Left lung (tissue), 10 donors: Measurements from ENCODE around the gene WDR46. TPM values are rescaled to one million over a fixed set of nuclear protein-coding genes. Genes with fewer than 3 reads are reported as not detected.
"Not testable (repeated sequence)": the region's sequence is repeated elsewhere in the genome, so short reads cannot be mapped to it uniquely, and the experiment has no call there.

Experiments
- ATAC-seq: fragments of 200-7000 bp; cut with Tn5 transposase; one replicate; pipeline ENCODE4 v1.9.1; 2020; ENCODE audit warnings: moderate library complexity
- DNase-seq, 4 donors: peaks; one replicate each; pipeline ENCODE4 v3.0.0-alpha.2; 2013 to 2020
- H3K27ac ChIP-seq, 2 donors: fragments of 200-600 bp; sonication (generic) in 1 of 2; one replicate each; pipeline versions ENCODE4 v1.5.0 to v1.8.0; 2020 to 2021
- H3K27me3 ChIP-seq, 2 donors: fragments of 200-600 bp; sonication (generic) in 1 of 2; one replicate each; pipeline versions ENCODE4 v1.5.0 to v1.8.0; 2020 to 2021
- H3K36me3 ChIP-seq, 2 donors: fragments of 200-600 bp; sonication (generic) in 1 of 2; one replicate each; pipeline versions ENCODE4 v1.5.0 to v1.8.0; 2020 to 2021
- H3K4me1 ChIP-seq, 2 donors: fragments of 200-600 bp; one replicate each; pipeline ENCODE4 v1.8.0; 2021
- H3K4me3 ChIP-seq, 2 donors: fragments of 200-600 bp; sonication (generic) in 1 of 2; one replicate each; pipeline versions ENCODE4 v1.5.0 to v1.8.0; 2020 to 2021; ENCODE audit warnings: mild to moderate bottlenecking in 1 of 2
- H3K9me3 ChIP-seq, 2 donors: fragments of 200-600 bp; sonication (generic) in 1 of 2; one replicate each; pipeline versions ENCODE4 v1.5.0 to v1.8.0; 2020 to 2021
- CTCF ChIP-seq, 2 donors: fragments of 200-600 bp; sonication (generic) in 1 of 2; IDR thresholded peaks; one replicate each; pipeline versions ENCODE4 v1.5.0 to v1.8.0; 2021; ENCODE audit warnings: antibody characterized with exemption in 2 of 2
- intact Hi-C, 2 donors: fragments of 100-400 bp; cut with DNase I; formaldehyde crosslinking; loops; one replicate each; pipeline versions ENCODE4 v1.11.2 to v1.14.2; 2022
- polyA plus RNA-seq, 6 donors: library from polyadenylated mRNA; unstranded; fragments of 120-200 nt; gene quantifications; one replicate each; pipeline ENCODE4 v1.2.1, GENCODE V29; 2013; ENCODE audit not compliant: insufficient read length in 6 of 6
- total RNA-seq, 2 donors: library from RNA; stranded (reverse); fragmentation: NEBNext Ultra II Directional; extraction: Animal tissue kit (Norgen Biotek cat#: 25700); gene quantifications; one replicate each; pipeline ENCODE4 v1.2.1, GENCODE V29; 2021
- donor health status: DM: no; HTN: yes; CAD: no.
- donor health status: DM: no; HTN: no; CAD: no.

Gene WDR46
- total and polyA plus RNA-seq, 8 donors, result 26.6 to 89.8 (median 64.2) TPM

DNA sequence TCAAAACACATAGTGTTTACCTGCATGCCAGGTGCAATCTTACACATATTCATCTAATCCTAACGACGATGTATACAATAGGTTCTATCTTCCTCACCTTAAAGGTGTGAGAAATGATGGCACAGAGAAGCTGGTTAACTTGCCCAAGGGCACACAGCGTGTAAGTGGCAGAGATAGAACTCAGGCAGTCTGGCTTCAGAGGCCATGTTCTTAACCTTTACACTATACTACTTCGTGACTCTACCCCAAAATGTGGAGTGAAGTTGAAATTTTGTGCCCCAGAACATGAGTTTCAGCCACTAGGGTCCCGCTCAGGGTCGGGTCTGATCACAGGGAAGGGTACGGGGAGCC lies 17.9 kb downstream of the WDR46 start:
- TF ChIP-seq CTCF (IDR thresholded peaks at IDR 0.05), result no peak
- Histone ChIP-seq H3K9me3 (no peaks in the 10 kb centered on the region), H3K4me1 (peaks cover 36 to 52% of the 10 kb centered on the region in 2 donors), H3K27me3 (no peaks in the 10 kb centered on the region), H3K36me3 (peaks cover 0 to 63% of the 10 kb centered on the region in 2 donors), H3K27ac (peak overlapping the region; percentile 94 to 98), H3K4me3 (peak overlapping the region; percentile 69 to 87)
- ATAC-seq (peak; percentile 27), DNase-seq (no peak)
- intact Hi-C loops, result no loop called here

GRCh38 chr6:33264015-33264414 lies 25.0 kb downstream of the WDR46 start:
- Histone ChIP-seq H3K4me1 (no peaks in the 10 kb centered on the region), H3K27me3 (no peaks in the 10 kb centered on the region), H3K36me3 (peaks cover 0 to 95% of the 10 kb centered on the region in 2 donors), H3K27ac (no peak overlapping the region), H3K9me3 (no peaks in the 10 kb centered on the region), H3K4me3 (no peak overlapping the region)
- intact Hi-C loops, result no loop called here
- no peak for TF ChIP-seq CTCF (IDR thresholded peaks at IDR 0.05)
- no peak for DNase-seq
- ATAC-seq, result no peak

- H3K36me3 ChIP-seq, result peaks cover 0 to 92% of the 10 kb centered on the region in 2 donors
- H3K27ac ChIP-seq, H3K4me3 ChIP-seq, H3K27me3 ChIP-seq, H3K9me3 ChIP-seq, DNase-seq, intact Hi-C loops, ATAC-seq, H3K4me1 ChIP-seq: not testable (repeated sequence)
Observed at GRCh38 chr6:33262490-33262889, 26.5 kb downstream of the WDR46 start.

- no peaks in the 10 kb centered on the region for H3K9me3 ChIP-seq
- TF ChIP-seq CTCF (IDR thresholded peaks at IDR 0.05), result no peak
- ATAC-seq (no peak), DNase-seq (no peak)
- H3K4me3 ChIP-seq, result no peak overlapping the region
- no peaks in the 10 kb centered on the region for H3K4me1 ChIP-seq
- intact Hi-C loops, result no loop called here
- H3K36me3 ChIP-seq, result peaks cover 0 to 63% of the 10 kb centered on the region in 2 donors
- H3K27ac ChIP-seq, result no peak overlapping the region
- H3K27me3 ChIP-seq, result no peaks in the 10 kb centered on the region
Observed at GRCh38 chr6:33259032-33259431, 30.0 kb downstream of the WDR46 start.

- Histone ChIP-seq H3K9me3 (no peaks in the 10 kb centered on the region), H3K4me3 (no peak overlapping the region), H3K36me3 (peaks cover 0 to 26% of the 10 kb centered on the region in 2 donors), H3K4me1 (peaks cover 8 to 18% of the 10 kb centered on the region in 2 donors), H3K27me3 (no peaks in the 10 kb centered on the region), H3K27ac (no peak overlapping the region)
- intact Hi-C loops, result no loop called here
- DNase-seq (no peak), ATAC-seq (no peak)
- no peak for TF ChIP-seq CTCF (IDR thresholded peaks at IDR 0.05)
Observed at GRCh38 chr6:33254591-33254990, 34.4 kb downstream of the WDR46 start.

DNA sequence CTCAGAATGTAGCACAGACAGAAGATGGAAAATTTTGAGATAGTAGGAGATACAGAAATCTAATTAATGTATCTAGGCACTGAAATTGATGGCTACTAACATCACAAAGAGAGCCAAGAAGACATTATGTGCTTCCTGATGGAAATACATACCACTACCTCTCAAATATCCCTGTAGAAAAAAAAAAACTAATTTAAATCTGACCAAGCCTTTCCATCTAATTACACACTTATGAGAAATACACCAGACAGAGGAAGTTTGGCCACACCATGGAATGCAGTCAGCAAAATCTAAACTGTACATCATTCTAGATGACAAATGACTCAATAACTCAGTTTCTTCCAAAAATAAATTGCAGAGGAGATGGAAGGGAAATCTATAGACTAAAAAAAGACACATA lies 36.3 kb downstream of the WDR46 start:
- Histone ChIP-seq H3K4me1 (peaks cover 11 to 31% of the 10 kb centered on the region in 2 donors), H3K27ac (no peak overlapping the region), H3K27me3 (no peaks in the 10 kb centered on the region), H3K9me3 (no peaks in the 10 kb centered on the region), H3K4me3 (no peak overlapping the region), H3K36me3 (peaks cover 0 to 14% of the 10 kb centered on the region in 2 donors)
- no peak for DNase-seq
- intact Hi-C loops, result no loop called here
- TF ChIP-seq CTCF (IDR thresholded peaks at IDR 0.05), result no peak
- ATAC-seq, result no peak
